GM12872 (cell line): ENCODE data around the gene BABAM2.

Experiments used
- TF ChIP-seq, protein P1 (sequence below): IDR thresholded peaks from 3 replicates; pipeline ENCODE4 v1.5.1; 2011; ENCODE audit warnings: low read depth, mild to moderate bottlenecking, low read length, moderate library complexity; ENCODE audit not compliant: insufficient read depth

The BABAM2 gene

DNA sequence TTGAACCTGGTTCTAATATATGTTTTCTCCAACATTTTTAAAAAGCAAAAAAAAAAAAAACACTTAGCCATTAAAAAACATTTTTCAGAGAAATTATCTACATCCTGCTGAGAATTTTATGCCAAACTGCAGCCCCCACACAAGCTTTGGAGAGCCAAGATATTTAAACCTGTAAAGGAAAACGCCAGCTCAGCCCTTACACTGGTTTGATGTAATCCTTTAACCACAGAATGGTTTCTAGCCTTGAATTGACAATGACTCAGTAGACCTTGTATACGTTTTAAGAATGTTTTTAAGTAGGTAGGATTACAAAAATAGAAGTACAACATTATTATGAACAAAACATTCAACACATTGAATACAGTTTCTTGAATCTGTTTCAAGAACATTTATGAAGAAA is 113.6 kb downstream of the BABAM2 start:
- TF ChIP-seq, protein P1, sequence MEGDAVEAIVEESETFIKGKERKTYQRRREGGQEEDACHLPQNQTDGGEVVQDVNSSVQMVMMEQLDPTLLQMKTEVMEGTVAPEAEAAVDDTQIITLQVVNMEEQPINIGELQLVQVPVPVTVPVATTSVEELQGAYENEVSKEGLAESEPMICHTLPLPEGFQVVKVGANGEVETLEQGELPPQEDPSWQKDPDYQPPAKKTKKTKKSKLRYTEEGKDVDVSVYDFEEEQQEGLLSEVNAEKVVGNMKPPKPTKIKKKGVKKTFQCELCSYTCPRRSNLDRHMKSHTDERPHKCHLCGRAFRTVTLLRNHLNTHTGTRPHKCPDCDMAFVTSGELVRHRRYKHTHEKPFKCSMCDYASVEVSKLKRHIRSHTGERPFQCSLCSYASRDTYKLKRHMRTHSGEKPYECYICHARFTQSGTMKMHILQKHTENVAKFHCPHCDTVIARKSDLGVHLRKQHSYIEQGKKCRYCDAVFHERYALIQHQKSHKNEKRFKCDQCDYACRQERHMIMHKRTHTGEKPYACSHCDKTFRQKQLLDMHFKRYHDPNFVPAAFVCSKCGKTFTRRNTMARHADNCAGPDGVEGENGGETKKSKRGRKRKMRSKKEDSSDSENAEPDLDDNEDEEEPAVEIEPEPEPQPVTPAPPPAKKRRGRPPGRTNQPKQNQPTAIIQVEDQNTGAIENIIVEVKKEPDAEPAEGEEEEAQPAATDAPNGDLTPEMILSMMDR = no peak

DNA sequence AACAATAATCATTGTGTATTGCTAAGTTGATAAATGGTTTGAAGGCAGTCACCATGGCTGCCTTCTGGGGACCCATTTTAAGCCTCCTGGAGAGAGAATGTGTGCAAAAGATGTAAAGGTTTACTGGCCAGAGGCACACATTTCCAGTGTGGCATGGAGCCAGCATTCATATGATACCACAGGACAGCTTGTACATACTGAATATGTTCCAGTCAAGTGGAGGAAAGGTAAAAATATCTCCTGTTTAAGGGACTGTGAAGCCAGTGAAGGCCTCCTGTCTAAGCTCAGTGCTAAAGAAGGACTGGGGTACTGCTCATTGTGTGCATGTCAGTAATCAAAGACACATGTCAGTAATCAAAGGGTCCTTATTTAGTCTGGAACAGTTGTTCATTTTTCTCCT is 119.2 kb downstream of the BABAM2 start:
- TF ChIP-seq, protein P1 = no peak

DNA sequence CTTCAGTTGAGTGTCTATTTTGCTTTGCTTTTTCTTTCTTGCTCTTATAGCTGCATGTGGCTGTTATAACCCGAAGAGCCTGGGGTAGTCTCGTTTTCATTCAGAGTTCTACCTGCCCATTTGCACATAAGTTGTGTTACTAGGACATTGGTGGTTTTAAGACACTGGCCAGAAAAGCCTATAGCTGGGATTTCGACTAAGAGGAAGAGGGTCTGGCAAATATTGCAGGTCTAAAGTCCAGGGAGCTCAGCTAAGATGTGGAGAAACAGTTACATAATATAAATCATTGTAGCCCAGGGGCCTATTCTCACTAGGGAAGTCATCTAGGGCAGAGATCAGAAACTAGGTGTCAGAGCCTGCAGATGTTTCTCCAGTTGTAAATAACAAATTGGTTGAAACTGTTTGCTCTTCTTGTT is 120.8 kb downstream of the BABAM2 start:
- TF ChIP-seq, protein P1 = no peak

DNA sequence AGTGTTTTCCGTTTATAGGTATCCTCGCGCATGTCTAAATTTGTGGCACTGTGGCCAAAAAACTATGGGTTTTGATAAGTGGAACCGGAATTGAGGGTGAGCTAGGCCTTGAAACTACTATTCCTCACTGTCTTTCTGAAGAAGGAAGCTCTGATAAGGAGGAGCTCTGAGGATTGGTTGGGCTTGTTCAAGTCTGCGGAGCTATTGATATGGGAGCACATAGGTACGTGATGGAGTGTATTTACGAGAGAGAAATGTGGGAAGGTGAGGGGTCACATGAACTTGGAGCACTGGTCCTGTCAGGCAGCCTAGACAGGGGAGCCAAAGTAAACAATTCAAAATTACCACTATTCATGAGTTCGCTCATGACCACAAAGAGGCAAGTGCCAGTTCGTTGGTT is 131.4 kb downstream of the BABAM2 start:
- TF ChIP-seq, protein P1 = no peak

DNA sequence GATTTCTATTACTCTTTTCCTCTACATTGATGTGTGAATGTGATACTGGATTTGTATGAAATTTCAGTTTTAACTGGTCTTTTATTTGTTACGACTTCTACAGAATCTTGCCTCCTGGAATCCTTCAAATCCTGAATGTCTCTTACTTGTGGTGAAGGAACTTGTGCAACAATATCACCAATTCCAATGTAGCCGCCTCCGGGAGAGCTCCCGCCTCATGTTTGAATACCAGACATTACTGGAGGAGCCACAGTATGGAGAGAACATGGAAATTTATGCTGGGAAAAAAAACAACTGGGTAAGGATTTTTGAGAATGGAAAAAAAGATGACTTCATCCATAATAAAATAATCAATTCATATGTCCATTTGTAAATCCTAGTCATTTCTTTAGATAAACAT is 134.6 kb downstream of the BABAM2 start:
- TF ChIP-seq, protein P1 = no peak

DNA sequence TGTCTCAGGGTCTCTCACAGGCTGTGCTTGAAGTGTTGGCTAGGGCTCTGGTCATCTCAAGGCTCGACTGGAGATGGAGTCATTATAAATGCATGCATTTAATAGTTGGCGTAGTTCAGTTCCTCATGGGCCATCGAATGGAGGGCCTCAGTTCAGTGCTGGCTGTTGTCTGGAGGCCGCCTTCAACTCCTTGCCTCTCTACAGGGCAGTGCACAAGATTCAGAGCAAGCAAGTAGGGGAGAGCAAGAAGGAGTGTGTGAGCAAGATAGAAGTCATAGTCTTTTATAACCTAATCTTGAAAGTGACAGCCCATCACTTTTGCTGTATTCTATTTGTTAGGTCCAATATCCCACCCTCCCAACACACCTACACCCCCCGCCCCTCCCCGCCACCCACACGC is 137.5 kb downstream of the BABAM2 start:
- TF ChIP-seq, protein P1 = no peak

DNA sequence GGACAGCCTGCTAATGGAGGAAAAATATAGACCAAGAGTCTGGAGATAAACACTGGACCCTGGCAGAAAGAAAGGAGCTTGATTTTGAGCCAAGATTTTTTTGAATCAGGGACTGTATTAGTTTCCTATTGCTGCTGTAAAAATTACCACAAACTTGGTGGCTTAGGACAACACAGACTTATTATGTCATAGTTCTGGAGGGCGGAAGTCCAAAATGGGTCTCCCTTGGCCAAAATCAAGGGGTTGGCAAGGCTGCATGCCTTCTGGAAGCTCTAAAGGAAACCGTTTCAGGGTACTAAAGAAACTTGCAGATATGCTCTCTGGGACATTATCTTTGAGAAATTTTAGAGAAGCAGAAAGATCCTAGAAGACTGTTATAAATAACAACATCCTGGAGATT is 140.1 kb downstream of the BABAM2 start:
- TF ChIP-seq, protein P1 = no peak

DNA sequence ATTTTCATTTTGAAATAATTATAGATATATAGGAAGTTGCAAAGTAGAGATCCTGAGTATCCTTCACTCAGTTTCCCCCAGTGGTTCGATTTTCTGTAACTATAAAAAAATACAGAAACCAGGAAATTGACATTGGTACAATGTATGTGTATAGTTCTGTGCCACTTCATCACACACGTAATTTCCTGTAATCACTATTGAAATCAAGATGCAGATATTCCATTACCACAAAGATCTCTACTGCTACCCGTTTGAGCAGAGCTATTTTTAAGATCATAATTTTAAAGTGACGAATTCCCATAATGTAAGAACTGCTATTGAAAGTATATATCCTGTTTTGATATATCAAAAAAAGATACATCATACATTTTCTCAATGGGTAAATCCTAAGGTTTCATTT is 142.3 kb downstream of the BABAM2 start:
- TF ChIP-seq, protein P1 = no peak
